GM23338 (cell line): ENCODE data around the gene ESPL1. TPM values are rescaled to one million over a fixed set of nuclear protein-coding genes. Genes with fewer than 3 reads are reported as not detected.

Experiments used
- ETS1 ChIP-seq: IDR thresholded peaks from 2 replicates; pipeline ENCODE4 v1.6.1; 2016; ENCODE audit warnings: antibody characterized with exemption
- REST ChIP-seq: IDR thresholded peaks from one replicate; pipeline ENCODE4 v1.6.1; 2018; ENCODE audit warnings: antibody characterized with exemption; ENCODE audit not compliant: unreplicated experiment
- STAT1 ChIP-seq: IDR thresholded peaks from one replicate; pipeline ENCODE4 v1.6.1; 2016; ENCODE audit warnings: antibody characterized with exemption; ENCODE audit not compliant: unreplicated experiment
- ZNF114 ChIP-seq: fragments of 250-450 bp; sonication (Bioruptor Pico); IDR thresholded peaks from 2 replicates; pipeline ENCODE4 v1.5.0; 2020; ENCODE audit warnings: mild to moderate bottlenecking, moderate library complexity
- ZNF331 ChIP-seq: fragments of 250-450 bp; sonication (Bioruptor Pico); IDR thresholded peaks from 2 replicates; pipeline ENCODE4 v1.5.0; 2020; ENCODE audit warnings: low read depth, mild to moderate bottlenecking, moderate library complexity
- ZNF462 ChIP-seq: fragments of 250-450 bp; sonication (Bioruptor Pico); IDR thresholded peaks from 2 replicates; pipeline ENCODE4 v1.5.0; 2020; ENCODE audit warnings: mild to moderate bottlenecking, moderate library complexity
- polyA plus RNA-seq: library from polyadenylated mRNA; unstranded; fragments of >200 nt; fragmentation: Nextera tagmentation; extraction: Ambion mirVana; gene quantifications from 2 replicates; pipeline ENCODE4 v1.2.1, GENCODE V29; 2016
- total RNA-seq: library from RNA; depleted of rRNA; stranded (reverse); fragments of >200 nt; shearing (Covaris generic); gene quantifications from 2 replicates; pipeline ENCODE4 v1.2.3, GENCODE V29; 2014

Gene ESPL1
- total and polyA plus RNA-seq, 2 experiments from 2014 or later, result 13.2 to 56.5 TPM

GRCh38 chr12:53245286-53245685 is 22.8 kb upstream of the ESPL1 start (continued):
- TF ChIP-seq ZNF462 (CRISPR knock-in tag), result no peak
- no peak for TF ChIP-seq ETS1
- TF ChIP-seq REST, result no peak
- no peak for TF ChIP-seq STAT1
- TF ChIP-seq ZNF331 (CRISPR knock-in tag), result no peak
- no peak for TF ChIP-seq ZNF114 (CRISPR knock-in tag)
